ENCODE measurements around the gene CDH4. TPM values are rescaled to one million over a fixed set of nuclear protein-coding genes. Genes with fewer than 3 reads are reported as not detected.

CDH4 gene
- total RNA-seq, 1 experiment from 2014 or later, result not detected

- in situ Hi-C loops (cut with HindIII; ENCODE audit: low pct_unique_long_range_greater_than_20kb, low sequenced_read_pairs) (no loop called here), intact Hi-C loops (cut with micrococcal nuclease; ENCODE audit: unreplicated experiment) (no loop called here)
- ATAC-seq (no peak), DNase-seq (ENCODE audit: low read depth, low spot score) (no peak)
- POLR2A ChIA-PET, result no interaction called here
- CTCF ChIA-PET, result no interaction called here
- H3K4me3 ChIP-seq (ENCODE audit: low read depth in 2 of 2, low read length in 2 of 2), result no peak overlapping the region
- H3K9me3 ChIP-seq (ENCODE audit: control insufficient read depth, insufficient read depth, low read depth, low read length), result no peaks in the 10 kb centered on the region
- H3K27ac ChIP-seq (ENCODE audit: low read length), result no peak overlapping the region
- H3K27me3 ChIP-seq (ENCODE audit: control insufficient read depth, insufficient read depth, low read length), result peaks cover 14% of the 10 kb centered on the region; the same call in 1 of the 2 replicates
- H3K4me1 ChIP-seq (ENCODE audit: control insufficient read depth, insufficient read depth, low read length), result no peaks in the 10 kb centered on the region
- no peak for TF ChIP-seq POLR2AphosphoS5 (IDR thresholded peaks at IDR 0.05; ENCODE audit: low read depth, low read length)
- TF ChIP-seq SIN3A (IDR thresholded peaks at IDR 0.05; ENCODE audit: borderline replicate concordance, insufficient read depth, low read depth, low read length), result no peak
- TF ChIP-seq TCF7L2 (IDR thresholded peaks at IDR 0.05; ENCODE audit: low read depth, low read length), result no peak
- TF ChIP-seq, protein P1, sequence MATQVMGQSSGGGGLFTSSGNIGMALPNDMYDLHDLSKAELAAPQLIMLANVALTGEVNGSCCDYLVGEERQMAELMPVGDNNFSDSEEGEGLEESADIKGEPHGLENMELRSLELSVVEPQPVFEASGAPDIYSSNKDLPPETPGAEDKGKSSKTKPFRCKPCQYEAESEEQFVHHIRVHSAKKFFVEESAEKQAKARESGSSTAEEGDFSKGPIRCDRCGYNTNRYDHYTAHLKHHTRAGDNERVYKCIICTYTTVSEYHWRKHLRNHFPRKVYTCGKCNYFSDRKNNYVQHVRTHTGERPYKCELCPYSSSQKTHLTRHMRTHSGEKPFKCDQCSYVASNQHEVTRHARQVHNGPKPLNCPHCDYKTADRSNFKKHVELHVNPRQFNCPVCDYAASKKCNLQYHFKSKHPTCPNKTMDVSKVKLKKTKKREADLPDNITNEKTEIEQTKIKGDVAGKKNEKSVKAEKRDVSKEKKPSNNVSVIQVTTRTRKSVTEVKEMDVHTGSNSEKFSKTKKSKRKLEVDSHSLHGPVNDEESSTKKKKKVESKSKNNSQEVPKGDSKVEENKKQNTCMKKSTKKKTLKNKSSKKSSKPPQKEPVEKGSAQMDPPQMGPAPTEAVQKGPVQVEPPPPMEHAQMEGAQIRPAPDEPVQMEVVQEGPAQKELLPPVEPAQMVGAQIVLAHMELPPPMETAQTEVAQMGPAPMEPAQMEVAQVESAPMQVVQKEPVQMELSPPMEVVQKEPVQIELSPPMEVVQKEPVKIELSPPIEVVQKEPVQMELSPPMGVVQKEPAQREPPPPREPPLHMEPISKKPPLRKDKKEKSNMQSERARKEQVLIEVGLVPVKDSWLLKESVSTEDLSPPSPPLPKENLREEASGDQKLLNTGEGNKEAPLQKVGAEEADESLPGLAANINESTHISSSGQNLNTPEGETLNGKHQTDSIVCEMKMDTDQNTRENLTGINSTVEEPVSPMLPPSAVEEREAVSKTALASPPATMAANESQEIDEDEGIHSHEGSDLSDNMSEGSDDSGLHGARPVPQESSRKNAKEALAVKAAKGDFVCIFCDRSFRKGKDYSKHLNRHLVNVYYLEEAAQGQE (IDR thresholded peaks at IDR 0.05; ENCODE audit: insufficient read depth in 1 of 2, low read depth in 2 of 2, low read length in 1 of 2), result no peak
- TF ChIP-seq CTCF (IDR thresholded peaks at IDR 0.05), result no peak
- no TSS peak for BruUV-seq (replicated peaks)
- H3K36me3 ChIP-seq (ENCODE audit: control insufficient read depth, insufficient read depth, low read length), result no peaks in the 10 kb centered on the region
Measured at GRCh38 chr20:61650912-61651733, 399.1 kb downstream of the CDH4 start.

DNA sequence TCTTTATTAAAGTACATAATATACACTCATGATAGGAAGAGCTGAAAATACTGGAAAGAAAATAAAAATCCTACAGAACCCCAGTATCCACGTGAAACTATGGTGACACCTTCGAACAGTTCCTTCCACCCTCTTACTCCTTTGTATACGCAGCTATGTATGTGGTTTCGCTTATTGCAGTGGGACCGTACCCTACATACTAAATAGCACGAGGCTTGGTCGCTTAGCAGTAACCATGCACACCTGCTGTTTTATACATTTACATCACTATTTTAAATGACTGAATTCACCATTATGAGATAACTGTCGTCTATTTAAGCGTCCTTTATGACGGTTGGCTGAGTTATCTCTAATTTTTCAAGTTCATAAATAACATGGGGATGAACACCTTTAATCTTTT lies 400.1 kb downstream of the CDH4 start:
- no peak for ATAC-seq
- H3K36me3 ChIP-seq (ENCODE audit: control insufficient read depth, insufficient read depth, low read length), result no peaks in the 10 kb centered on the region
- no peak overlapping the region for H3K4me3 ChIP-seq (ENCODE audit: low read depth in 2 of 2, low read length in 2 of 2)
- in situ Hi-C loops (cut with HindIII; ENCODE audit: low pct_unique_long_range_greater_than_20kb, low sequenced_read_pairs), result no loop called here
- H3K4me1 ChIP-seq (ENCODE audit: control insufficient read depth, insufficient read depth, low read length), result no peaks in the 10 kb centered on the region
- H3K9me3 ChIP-seq (ENCODE audit: control insufficient read depth, insufficient read depth, low read depth, low read length), result no peaks in the 10 kb centered on the region
- H3K27ac ChIP-seq (ENCODE audit: low read length), result no peak overlapping the region
- DNase-seq (ENCODE audit: low read depth, low spot score), result no peak
- ChIA-PET CTCF (no interaction called here), POLR2A (no interaction called here)
- no TSS peak for BruUV-seq (replicated peaks)
- intact Hi-C loops (cut with micrococcal nuclease; ENCODE audit: unreplicated experiment), result no loop called here
- TF ChIP-seq SIN3A (IDR thresholded peaks at IDR 0.05; ENCODE audit: borderline replicate concordance, insufficient read depth, low read depth, low read length), result no peak
- peaks cover 16% of the 10 kb centered on the region; the same call in 1 of the 2 replicates for H3K27me3 ChIP-seq (ENCODE audit: control insufficient read depth, insufficient read depth, low read length)

DNA sequence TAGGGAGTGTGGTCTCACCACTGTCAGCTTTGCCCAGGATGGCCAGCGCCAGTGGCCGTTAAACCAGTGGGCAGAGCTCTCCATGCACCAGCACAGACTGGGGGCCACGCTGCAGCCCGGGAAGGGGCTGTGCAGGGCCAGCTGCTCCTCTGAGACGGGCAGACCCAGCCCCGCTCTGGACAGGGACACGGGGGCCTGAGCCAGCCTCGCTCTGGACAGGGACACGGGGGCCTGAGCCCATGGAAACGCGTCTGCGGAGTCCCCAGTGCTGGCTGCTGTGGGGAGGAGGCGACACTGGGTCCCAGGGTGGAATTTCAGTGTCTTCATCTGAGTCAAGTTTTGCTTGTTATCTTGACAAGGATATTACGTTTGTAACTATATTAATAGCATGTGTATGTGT lies 402.7 kb downstream of the CDH4 start:
- H3K27me3 ChIP-seq (ENCODE audit: control insufficient read depth, insufficient read depth, low read length), result peaks cover 16% of the 10 kb centered on the region; the same call in 1 of the 2 replicates
- TF ChIP-seq POLR2AphosphoS5 (IDR thresholded peaks at IDR 0.05; ENCODE audit: low read depth, low read length) (no peak), SIN3A (IDR thresholded peaks at IDR 0.05; ENCODE audit: borderline replicate concordance, insufficient read depth, low read depth, low read length) (no peak), CTCF (IDR thresholded peaks at IDR 0.05) (no peak), TCF7L2 (IDR thresholded peaks at IDR 0.05; ENCODE audit: low read depth, low read length) (no peak)
- TF ChIP-seq, protein P1 (IDR thresholded peaks at IDR 0.05; ENCODE audit: insufficient read depth in 1 of 2, low read depth in 2 of 2, low read length in 1 of 2), result no peak
- H3K27ac ChIP-seq (ENCODE audit: low read length), result no peak overlapping the region
- intact Hi-C loops (cut with micrococcal nuclease; ENCODE audit: unreplicated experiment) (no loop called here), in situ Hi-C loops (cut with HindIII; ENCODE audit: low pct_unique_long_range_greater_than_20kb, low sequenced_read_pairs) (no loop called here)
- DNase-seq (ENCODE audit: low read depth, low spot score) (no peak), ATAC-seq (no peak)
- no TSS peak for BruUV-seq (replicated peaks)
- no peak overlapping the region for H3K4me3 ChIP-seq (ENCODE audit: low read depth in 2 of 2, low read length in 2 of 2)
- H3K36me3 ChIP-seq (ENCODE audit: control insufficient read depth, insufficient read depth, low read length), result no peaks in the 10 kb centered on the region
- ChIA-PET POLR2A (no interaction called here), CTCF (no interaction called here)
- H3K4me1 ChIP-seq (ENCODE audit: control insufficient read depth, insufficient read depth, low read length), result no peaks in the 10 kb centered on the region
- no peaks in the 10 kb centered on the region for H3K9me3 ChIP-seq (ENCODE audit: control insufficient read depth, insufficient read depth, low read depth, low read length)
